Right lung (tissue), 5 donors: Measurements from ENCODE around the gene KIF11. TPM values are rescaled to one million over a fixed set of nuclear protein-coding genes. Genes with fewer than 3 reads are reported as not detected.
"Not testable (repeated sequence)": the region's sequence is repeated elsewhere in the genome, so short reads cannot be mapped to it uniquely, and the experiment has no call there.

Experiments used
- DNase-seq, 2 donors: peaks; one replicate each; pipeline ENCODE4 v3.0.0-alpha.2; 2013
- polyA plus RNA-seq, 5 donors: library from polyadenylated mRNA; unstranded; fragments of 120-200 nt; gene quantifications; one replicate each; pipeline versions ENCODE4 v1.2.1 to v1.2.3, GENCODE V29; 2013; ENCODE audit warnings: inconsistent platforms in 1 of 5, low replicate concordance in 1 of 5; ENCODE audit not compliant: insufficient read length in 5 of 5, insufficient read depth in 1 of 5

Gene KIF11
- polyA plus RNA-seq, 5 donors, result 19.0 to 61.5 (median 36.2) TPM

GRCh38 chr10:92582347-92582746, 10.6 kb upstream of the KIF11 start:
- DNase-seq, result not testable (repeated sequence)

GRCh38 chr10:92590623-92591549, 2.0 kb upstream of the KIF11 start:
- DNase-seq, result no peak

GRCh38 chr10:92591550-92592022, 1.3 kb upstream of the KIF11 start:
- peak; percentile 91 to 92 for DNase-seq

- DNase-seq, result no peak
These were observed 974 bp downstream of the KIF11 start for GRCh38 chr10:92593619-92594588.

GRCh38 chr10:92595505-92595904, 2.6 kb downstream of the KIF11 start:
- DNase-seq, result no peak

GRCh38 chr10:92598321-92598720, 5.4 kb downstream of the KIF11 start:
- no peak for DNase-seq

GRCh38 chr10:92604841-92605240, 11.9 kb downstream of the KIF11 start:
- DNase-seq, result no peak

GRCh38 chr10:92615515-92615914, 22.6 kb downstream of the KIF11 start:
- no peak for DNase-seq

- no peak for DNase-seq
These were observed 26.4 kb downstream of the KIF11 start for GRCh38 chr10:92619368-92619767.

GRCh38 chr10:92627845-92628480, 35.0 kb downstream of the KIF11 start:
- DNase-seq, result no peak

- no peak for DNase-seq
These were observed 37.0 kb downstream of the KIF11 start for GRCh38 chr10:92629945-92630344.

- no peak for DNase-seq
These were observed 45.1 kb downstream of the KIF11 start for GRCh38 chr10:92638037-92638436.

GRCh38 chr10:92640107-92640506, 47.2 kb downstream of the KIF11 start:
- DNase-seq, result no peak

- DNase-seq, result no peak
These were observed 48.6 kb downstream of the KIF11 start for GRCh38 chr10:92641492-92641891.

GRCh38 chr10:92644921-92645320, 52.0 kb downstream of the KIF11 start:
- DNase-seq, result no peak

- DNase-seq, result not testable (repeated sequence)
These were observed 57.9 kb downstream of the KIF11 start for GRCh38 chr10:92650864-92651263.

- no peak for DNase-seq
These were observed 62.5 kb downstream of the KIF11 start for GRCh38 chr10:92655426-92655825.

GRCh38 chr10:92656266-92656961, 63.5 kb downstream of the KIF11 start:
- no peak for DNase-seq

GRCh38 chr10:92657024-92657423, 64.1 kb downstream of the KIF11 start:
- no peak for DNase-seq

- DNase-seq, result no peak
These were observed 69.9 kb downstream of the KIF11 start for GRCh38 chr10:92662848-92663247.

GRCh38 chr10:92664322-92664721, 71.4 kb downstream of the KIF11 start:
- no peak for DNase-seq
